GM21390 (cell line): ENCODE data around the gene SIDT2.
"Not testable (repeated sequence)": the region's sequence is repeated elsewhere in the genome, so short reads cannot be mapped to it uniquely, and the experiment has no call there.

Experiments used
- ATAC-seq: cut with Tn5 transposase; IDR thresholded peaks from one replicate; pipeline ENCODE4 v1.9.1; 2021; ENCODE audit not compliant: unreplicated experiment

The SIDT2 gene

GRCh38 chr11:117178210-117179034 lies at the start of gene SIDT2:
TSS of gene SIDT2 (plus strand) at chr11:117178743. CDS start at chr11:117179264, 521 bp downstream.
- peak; percentile 89 for ATAC-seq

GRCh38 chr11:117130396-117130795 lies 48.1 kb upstream of the SIDT2 start:
- ATAC-seq = not testable (repeated sequence)

- ATAC-seq = no peak
These were observed 47.7 kb upstream of the SIDT2 start for GRCh38 chr11:117130879-117131278.

- ATAC-seq = no peak
These were observed 44.1 kb upstream of the SIDT2 start for GRCh38 chr11:117134431-117134830.

GRCh38 chr11:117134979-117135378 lies 43.6 kb upstream of the SIDT2 start:
- ATAC-seq = not testable (repeated sequence)

GRCh38 chr11:117137223-117138086 lies 41.1 kb upstream of the SIDT2 start:
- ATAC-seq = not testable (repeated sequence)

GRCh38 chr11:117143390-117143789 lies 35.2 kb upstream of the SIDT2 start:
- peak; percentile 17 for ATAC-seq

GRCh38 chr11:117143871-117144476 lies 34.6 kb upstream of the SIDT2 start, which contains the start of gene PAFAH1B2:
TSS of gene PAFAH1B2 (plus strand) at chr11:117144287. CDS start at chr11:117152448, 8,161 bp downstream.
- peak; percentile 94 for ATAC-seq

- peak; percentile 46 for ATAC-seq
These were observed 33.8 kb upstream of the SIDT2 start for GRCh38 chr11:117144477-117145392.

- no peak for ATAC-seq
These were observed 33.2 kb upstream of the SIDT2 start for GRCh38 chr11:117145393-117145761.

- ATAC-seq = no peak
These were observed 32.0 kb upstream of the SIDT2 start for GRCh38 chr11:117146521-117146920.

- no peak for ATAC-seq
These were observed 26.5 kb upstream of the SIDT2 start for GRCh38 chr11:117152066-117152465.

- no peak for ATAC-seq
These were observed 24.1 kb upstream of the SIDT2 start for GRCh38 chr11:117154468-117154867.

GRCh38 chr11:117157507-117157906 lies 21.0 kb upstream of the SIDT2 start:
- no peak for ATAC-seq

GRCh38 chr11:117159892-117160291 lies 18.7 kb upstream of the SIDT2 start:
- no peak for ATAC-seq

GRCh38 chr11:117160826-117161225 lies 17.7 kb upstream of the SIDT2 start:
- ATAC-seq = no peak

GRCh38 chr11:117166491-117166890 lies 12.1 kb upstream of the SIDT2 start:
- ATAC-seq = no peak

- ATAC-seq = no peak
These were observed 8.8 kb upstream of the SIDT2 start for GRCh38 chr11:117169736-117170135.

- no peak for ATAC-seq
These were observed 8.3 kb upstream of the SIDT2 start for GRCh38 chr11:117170210-117170609.

- ATAC-seq = no peak
These were observed 7.5 kb upstream of the SIDT2 start for GRCh38 chr11:117171007-117171403.
